ENCODE measurements around the gene ACSL4.

ACSL4 gene

DNA sequence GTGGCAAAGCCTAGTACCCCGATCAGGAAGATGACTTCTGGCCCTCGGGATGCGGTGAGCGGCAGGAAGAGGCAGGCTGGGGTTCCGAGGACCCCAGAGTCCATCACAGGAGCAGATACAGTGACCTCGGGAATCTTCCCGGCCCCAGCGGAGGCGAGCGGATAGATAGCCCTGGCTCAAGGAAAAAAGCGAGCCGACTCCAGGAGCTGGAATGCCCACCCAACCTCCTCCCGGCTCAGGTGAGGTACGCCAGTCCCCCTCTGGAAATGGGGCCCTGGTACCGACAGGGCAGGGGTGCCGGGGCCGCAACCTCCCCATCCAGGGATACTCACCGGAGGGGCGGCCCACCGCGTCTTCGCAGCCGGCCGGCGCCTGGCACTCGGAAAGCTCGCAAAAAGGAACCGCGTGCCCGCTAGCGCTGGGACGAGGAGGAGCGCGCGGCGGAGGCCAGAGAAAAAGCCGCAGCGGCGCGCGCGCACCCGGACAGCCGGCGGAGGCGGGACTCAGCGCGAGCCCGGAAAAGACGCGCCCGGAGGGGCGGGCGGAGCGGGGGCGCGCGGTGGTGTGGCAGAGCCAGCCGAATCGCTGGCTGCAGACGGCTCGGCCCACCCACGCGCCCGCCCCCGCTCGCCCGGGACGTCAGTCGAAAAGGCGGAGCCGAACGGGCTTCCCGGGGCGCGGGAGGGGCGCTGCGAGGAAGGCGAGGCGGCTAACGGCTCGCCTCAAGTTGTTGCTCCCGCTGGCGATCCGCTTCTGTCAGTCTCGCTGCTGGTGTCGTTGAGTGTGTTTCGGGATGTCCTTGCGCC lies at the start of gene ACSL4:
Gene ACSL4, minus strand, starts transcription at position 451 of the 806 bp plus-strand sequence. CDS start 49,894 bp downstream, outside the sequence.
- peak; percentile 59 for DNase-seq (ENCODE audit: extremely low read depth, low read depth)
- TF ChIP-seq, protein P1, sequence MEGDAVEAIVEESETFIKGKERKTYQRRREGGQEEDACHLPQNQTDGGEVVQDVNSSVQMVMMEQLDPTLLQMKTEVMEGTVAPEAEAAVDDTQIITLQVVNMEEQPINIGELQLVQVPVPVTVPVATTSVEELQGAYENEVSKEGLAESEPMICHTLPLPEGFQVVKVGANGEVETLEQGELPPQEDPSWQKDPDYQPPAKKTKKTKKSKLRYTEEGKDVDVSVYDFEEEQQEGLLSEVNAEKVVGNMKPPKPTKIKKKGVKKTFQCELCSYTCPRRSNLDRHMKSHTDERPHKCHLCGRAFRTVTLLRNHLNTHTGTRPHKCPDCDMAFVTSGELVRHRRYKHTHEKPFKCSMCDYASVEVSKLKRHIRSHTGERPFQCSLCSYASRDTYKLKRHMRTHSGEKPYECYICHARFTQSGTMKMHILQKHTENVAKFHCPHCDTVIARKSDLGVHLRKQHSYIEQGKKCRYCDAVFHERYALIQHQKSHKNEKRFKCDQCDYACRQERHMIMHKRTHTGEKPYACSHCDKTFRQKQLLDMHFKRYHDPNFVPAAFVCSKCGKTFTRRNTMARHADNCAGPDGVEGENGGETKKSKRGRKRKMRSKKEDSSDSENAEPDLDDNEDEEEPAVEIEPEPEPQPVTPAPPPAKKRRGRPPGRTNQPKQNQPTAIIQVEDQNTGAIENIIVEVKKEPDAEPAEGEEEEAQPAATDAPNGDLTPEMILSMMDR (IDR thresholded peaks at IDR 0.05; ENCODE audit: low read depth, low read length): no peak

DNA sequence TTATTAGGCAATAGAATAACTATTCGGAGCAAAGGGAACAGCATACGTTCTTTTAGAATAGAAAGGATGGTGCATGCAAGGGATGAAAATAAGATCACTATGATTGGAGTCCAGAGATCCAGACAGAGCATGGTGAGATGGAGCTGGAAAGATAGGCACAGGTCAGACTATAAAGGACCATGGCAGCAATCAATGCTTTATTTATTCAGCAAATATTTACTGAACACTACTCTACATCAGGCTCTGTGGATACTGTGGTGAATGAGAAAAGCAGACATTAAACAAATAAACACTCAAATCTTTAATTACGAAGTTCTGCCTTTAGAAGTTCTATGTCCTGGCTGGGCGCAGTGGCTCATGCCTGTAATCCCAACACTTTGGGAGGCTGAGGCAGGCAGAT lies 44.7 kb upstream of the ACSL4 start:
- TF ChIP-seq, protein P1 (IDR thresholded peaks at IDR 0.05; ENCODE audit: low read depth, low read length): no peak
- DNase-seq (ENCODE audit: extremely low read depth, low read depth): no peak

DNA sequence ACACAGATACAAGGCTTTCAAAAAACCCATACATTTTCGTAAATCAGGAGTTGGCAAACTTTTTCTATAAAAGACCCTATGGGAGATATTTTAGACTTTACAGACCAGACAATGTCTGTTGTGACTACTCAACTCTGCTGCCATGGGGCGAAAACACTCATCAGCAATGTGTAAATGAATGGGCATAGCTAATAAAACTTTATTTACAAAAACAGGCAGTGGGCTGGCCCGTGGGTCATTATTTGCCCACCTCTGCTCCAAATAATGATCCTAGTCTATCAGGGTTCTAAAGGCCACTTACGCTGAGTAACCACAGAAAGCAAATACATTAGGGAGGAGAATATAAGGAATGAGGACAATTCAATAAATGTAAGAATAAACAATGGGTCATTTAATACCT lies 43.9 kb upstream of the ACSL4 start:
- TF ChIP-seq, protein P1 (IDR thresholded peaks at IDR 0.05; ENCODE audit: low read depth, low read length): no peak
- DNase-seq (ENCODE audit: extremely low read depth, low read depth): no peak

DNA sequence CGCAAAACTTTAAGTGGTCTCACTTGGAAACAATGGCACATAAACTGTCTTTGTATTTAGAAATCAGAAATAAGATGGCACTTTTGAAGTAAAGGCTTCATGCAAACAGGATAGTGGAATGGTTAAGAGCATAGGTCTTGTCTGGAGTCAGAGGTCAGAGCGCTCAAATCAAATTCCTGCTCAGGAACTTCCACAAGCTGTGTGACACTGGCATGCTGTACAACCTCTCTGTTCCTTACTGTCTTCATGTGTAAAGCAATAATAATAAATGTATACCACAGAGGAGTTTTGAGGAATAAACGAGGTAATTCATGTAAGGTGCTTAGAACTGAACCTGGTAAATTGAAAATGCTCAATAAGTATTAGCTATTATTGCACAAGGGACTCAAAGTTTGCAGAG lies 43.4 kb upstream of the ACSL4 start:
- TF ChIP-seq, protein P1 (IDR thresholded peaks at IDR 0.05; ENCODE audit: low read depth, low read length): no peak
- no peak for DNase-seq (ENCODE audit: extremely low read depth, low read depth)

DNA sequence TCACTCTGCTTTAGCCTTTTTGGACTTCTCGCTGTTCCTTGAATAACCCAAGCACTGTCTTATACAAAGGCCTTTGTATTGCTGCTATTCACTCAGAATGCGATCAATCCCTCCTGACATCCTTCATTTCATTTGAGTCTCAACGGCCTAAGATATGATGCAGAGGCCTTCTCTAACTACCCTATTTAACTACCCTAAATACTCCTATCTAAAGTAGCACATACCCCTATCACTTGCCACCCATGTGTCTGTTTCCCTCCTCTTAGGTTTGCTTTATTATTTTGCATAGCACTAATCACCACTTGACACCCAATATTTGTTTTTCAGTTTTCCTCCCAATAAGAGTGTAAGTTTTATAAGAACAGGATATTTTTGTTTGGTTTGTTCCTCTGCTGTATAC lies 42.3 kb upstream of the ACSL4 start:
- TF ChIP-seq, protein P1 (IDR thresholded peaks at IDR 0.05; ENCODE audit: low read depth, low read length): no peak
- DNase-seq (ENCODE audit: extremely low read depth, low read depth): no peak

DNA sequence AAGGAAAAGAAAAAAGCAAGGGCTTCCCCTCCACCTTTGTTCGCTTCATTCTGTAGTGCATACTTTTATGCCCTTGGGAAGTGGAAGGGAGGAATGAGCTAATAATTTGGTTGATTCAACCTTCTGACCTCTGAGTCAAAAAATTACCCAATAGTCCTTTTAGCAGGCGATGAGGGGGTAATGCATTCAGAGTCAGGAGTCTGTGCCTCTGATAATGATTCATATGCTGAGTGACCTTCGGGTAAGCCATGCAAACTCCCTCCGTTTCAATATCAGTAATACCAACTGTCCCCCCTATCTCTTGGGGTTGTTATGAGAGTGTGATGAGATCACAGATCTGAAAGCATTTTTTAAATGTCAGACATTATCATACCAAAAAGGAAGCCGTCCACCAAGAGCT lies 41.6 kb upstream of the ACSL4 start:
- DNase-seq (ENCODE audit: extremely low read depth, low read depth): no peak

DNA sequence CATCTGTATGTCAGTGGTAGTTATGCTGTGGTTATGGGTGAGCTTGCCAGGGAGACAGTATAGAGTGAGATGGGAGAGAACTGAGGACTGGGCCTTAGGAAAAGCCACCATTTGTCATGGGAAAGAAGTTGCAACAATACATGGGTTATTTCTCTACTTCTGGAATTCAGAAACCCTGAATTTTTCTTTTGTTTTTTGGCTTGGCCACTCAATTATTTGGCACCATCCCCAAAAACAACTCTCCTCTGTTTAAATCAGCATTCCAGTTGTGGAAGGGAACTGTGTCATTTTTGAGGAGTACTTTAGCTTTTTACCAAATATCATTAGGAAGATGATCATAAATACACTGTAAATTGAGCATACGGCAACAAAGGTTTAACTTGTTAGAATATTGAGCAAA lies 41.1 kb upstream of the ACSL4 start:
- TF ChIP-seq, protein P1 (IDR thresholded peaks at IDR 0.05; ENCODE audit: low read depth, low read length): no peak
- no peak for DNase-seq (ENCODE audit: extremely low read depth, low read depth)

More for the DNA sequence above, 41.6 kb upstream of the ACSL4 start:
- TF ChIP-seq, protein P1 (IDR thresholded peaks at IDR 0.05; ENCODE audit: low read depth, low read length): no peak

All from AG09319 (cell line).